Measurements from ENCODE around the gene CRB3.

The CRB3 gene

DNA sequence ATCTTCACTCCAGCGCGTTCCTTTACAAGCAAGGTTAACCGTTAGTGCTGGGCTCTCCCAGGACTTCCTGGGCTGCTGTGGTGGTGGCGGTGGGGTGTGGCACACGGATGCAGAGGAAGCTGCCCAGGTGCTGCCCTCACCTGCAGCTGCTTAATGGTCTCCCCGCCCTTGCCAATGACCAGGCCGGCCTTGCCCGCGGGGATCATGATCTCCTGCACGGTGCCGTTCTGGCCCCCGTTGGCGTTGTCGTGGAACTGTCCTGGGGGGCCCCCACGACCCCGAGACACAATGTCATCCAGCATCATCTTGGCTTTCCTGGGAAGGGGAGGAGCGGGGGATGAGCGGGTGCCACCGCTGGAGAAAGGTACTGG is 45.5 kb upstream of the CRB3 start:
- TF ChIP-seq, protein P1, sequence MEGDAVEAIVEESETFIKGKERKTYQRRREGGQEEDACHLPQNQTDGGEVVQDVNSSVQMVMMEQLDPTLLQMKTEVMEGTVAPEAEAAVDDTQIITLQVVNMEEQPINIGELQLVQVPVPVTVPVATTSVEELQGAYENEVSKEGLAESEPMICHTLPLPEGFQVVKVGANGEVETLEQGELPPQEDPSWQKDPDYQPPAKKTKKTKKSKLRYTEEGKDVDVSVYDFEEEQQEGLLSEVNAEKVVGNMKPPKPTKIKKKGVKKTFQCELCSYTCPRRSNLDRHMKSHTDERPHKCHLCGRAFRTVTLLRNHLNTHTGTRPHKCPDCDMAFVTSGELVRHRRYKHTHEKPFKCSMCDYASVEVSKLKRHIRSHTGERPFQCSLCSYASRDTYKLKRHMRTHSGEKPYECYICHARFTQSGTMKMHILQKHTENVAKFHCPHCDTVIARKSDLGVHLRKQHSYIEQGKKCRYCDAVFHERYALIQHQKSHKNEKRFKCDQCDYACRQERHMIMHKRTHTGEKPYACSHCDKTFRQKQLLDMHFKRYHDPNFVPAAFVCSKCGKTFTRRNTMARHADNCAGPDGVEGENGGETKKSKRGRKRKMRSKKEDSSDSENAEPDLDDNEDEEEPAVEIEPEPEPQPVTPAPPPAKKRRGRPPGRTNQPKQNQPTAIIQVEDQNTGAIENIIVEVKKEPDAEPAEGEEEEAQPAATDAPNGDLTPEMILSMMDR (IDR thresholded peaks at IDR 0.05; ENCODE audit: control insufficient read depth, insufficient read depth, low read depth, low read length, missing control alignments) = no peak
- no peak for DNase-seq (ENCODE audit: low read depth)
- no peak overlapping the region for H3K4me3 ChIP-seq (ENCODE audit: control insufficient read depth, low read depth, low read length)

DNA sequence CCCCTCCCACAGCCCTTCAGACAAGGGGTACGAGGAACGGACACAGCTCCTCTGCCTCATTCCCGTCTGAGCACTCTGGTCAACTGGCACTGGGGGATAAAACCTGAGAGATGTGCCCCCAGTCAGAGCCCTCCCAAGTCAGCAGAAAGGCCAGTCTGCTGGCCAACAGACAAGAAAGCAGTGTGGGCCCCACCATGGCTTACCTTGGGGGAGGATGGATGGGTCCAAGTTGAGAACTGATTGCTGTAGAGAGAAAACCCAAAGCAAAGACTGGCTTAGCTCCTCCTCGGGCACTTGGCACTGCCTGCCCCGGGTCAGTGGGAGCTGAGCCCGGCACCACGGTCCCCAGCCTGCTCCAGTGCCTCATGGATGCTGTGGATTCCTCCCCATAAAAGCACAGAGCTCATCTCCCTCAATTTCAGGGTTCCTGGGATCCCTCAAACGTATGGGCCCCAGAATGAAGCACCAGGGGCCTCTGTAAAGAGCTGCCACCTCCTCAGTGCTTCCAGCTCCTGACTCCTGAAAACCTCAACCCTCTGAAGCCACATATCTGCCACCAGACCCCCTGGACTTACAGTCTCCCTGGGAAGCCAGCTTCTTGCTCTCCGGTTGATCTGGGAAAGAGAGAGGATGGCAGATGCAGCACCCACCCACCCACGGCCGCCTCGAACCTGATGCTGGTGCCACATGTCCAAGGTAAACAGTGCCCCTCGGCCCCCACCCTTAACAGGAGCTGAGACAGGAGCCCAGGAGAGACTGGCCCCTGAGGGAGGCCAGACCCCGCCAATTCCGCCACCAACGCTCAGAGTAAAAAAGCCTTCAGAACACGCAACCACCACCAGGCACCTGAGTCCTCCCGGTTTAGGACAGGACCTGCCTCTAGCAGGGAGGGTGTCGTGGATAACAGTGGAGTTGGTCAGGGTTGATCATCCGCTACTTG is 42.7 kb upstream of the CRB3 start:
- no peak for DNase-seq (ENCODE audit: low read depth)
- H3K4me3 ChIP-seq (ENCODE audit: control insufficient read depth, low read depth, low read length) = no peak overlapping the region
- TF ChIP-seq, protein P1 (IDR thresholded peaks at IDR 0.05; ENCODE audit: control insufficient read depth, insufficient read depth, low read depth, low read length, missing control alignments) = no peak

DNA sequence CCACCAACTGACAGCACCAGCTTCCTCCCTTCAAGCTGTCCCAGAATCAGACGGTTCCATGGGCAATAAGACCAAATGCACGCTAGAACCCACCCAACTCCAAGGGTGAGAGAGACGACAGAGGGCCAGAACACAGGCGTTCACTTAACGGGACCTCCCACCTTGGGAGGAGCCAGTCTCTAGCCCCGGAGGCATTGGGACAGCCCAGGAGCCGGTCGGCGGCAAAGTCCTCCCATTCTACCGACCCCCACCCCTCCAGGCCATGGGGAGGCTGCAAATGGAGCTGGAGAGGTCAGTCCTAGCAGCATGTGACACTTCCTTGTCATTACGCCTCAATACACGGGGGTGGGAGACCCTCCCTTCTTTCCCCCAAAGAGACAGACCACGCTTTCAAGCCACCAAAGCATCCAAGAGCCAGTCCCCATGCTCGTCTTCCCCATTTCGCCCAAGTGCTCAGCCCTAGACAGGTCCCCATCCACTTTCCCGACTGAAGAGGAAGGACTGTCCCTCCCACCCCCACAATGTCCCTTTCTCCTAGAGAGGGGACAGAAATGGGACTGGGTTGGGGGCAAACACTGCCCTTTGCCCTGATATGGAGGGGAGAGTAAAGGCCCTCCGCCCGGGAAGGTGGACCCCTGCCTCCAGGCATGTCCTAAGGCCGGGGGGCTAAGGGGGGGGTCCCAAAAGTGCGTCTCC is 40.4 kb upstream of the CRB3 start:
- DNase-seq (ENCODE audit: low read depth) = no peak
- H3K4me3 ChIP-seq (ENCODE audit: control insufficient read depth, low read depth, low read length) = peak overlapping the region; percentile 98
- TF ChIP-seq, protein P1 (IDR thresholded peaks at IDR 0.05; ENCODE audit: control insufficient read depth, insufficient read depth, low read depth, low read length, missing control alignments) = no peak

DNA sequence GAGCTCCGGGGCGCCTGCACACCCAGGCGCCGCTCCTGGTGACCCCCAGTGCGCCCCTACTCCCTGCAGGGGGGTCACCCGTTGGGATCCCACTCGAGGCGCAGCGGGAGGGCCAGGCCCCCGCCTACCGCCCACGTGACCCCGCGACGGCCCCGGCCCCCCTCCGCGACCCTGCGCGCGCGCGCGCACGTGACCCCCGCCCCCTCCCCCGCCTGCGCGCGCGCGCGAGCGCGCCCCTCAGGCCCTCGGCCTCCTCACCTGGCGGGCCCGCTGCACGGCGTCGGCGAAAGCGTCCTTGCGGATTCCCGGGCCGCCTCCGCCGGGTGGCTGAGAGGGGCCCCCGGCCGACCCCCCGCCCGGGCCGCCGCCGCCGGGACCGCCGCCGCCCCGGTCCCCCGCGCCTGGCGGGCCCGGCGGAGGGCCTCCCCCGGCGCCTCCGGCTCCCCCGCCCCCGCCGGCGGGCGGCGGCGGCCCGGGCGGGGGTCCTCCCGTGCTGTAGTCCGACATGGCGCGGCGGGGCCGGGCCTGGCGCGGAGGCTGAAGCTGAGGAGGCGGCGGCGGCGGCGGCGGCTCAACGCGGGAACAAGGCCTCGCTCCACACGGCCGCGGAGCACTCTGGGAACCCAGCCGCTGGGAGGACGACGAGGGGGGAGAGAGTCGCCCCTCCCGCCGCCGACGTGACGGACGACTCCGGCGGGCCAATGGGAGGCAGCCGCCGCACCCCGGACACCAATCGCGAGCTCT is 39.7 kb upstream of the CRB3 start, which contains the start of gene KHSRP:
KHSRP (minus strand) TSS at position 617 of the 744 bp plus-strand sequence; CDS start at position 507, 110 bp downstream.
- TF ChIP-seq, protein P1 (IDR thresholded peaks at IDR 0.05; ENCODE audit: control insufficient read depth, insufficient read depth, low read depth, low read length, missing control alignments) = no peak
- no peak for DNase-seq (ENCODE audit: low read depth)
- peak within 1 kb of the TSS; percentile 98 for H3K4me3 ChIP-seq (ENCODE audit: control insufficient read depth, low read depth, low read length)

DNA sequence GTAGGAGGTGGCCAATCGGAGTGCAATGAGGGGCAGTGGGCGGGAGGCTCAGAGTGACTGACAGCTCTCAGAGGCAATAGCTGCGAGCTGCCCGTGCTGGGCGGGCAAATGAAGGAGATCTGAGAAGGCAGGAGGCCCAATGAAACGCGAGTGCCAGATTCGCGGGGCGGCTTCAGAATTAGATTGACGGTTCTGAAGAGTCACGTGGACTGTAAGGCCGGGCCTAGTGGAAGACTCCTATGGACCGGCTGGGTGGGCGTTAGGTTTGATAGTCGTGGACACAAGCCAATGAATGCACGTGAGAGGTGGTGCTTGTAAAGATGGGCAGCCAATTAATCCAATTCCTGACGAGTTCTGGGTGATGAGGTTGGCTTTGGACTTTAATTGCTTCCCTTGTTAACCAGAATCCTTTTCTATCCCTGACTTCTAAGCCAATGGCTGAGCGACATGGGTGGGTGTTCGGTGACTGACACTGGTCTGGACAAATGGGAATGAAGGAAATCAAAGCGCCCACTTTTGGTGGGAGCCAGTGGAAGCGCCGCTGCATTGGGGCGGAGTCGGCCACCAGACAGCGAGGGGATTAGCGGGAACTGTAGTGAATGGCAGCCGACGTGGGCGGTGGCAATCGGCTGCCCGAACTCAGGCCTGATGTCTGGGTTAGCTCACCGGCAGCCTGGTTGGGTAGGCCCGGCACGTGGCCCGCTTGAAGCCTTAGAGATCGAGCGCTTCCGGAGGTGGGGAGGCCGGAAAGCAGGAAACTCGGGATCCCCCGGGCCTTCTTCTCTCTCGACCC is 38.9 kb upstream of the CRB3 start:
- TF ChIP-seq, protein P1 (IDR thresholded peaks at IDR 0.05; ENCODE audit: control insufficient read depth, insufficient read depth, low read depth, low read length, missing control alignments) = no peak
- no peak overlapping the region; the same call in 1 of the 2 replicates for H3K4me3 ChIP-seq (ENCODE audit: control insufficient read depth, low read depth, low read length)
- peak; percentile 100 for DNase-seq (ENCODE audit: low read depth)
